ENCODE results near the gene MEOX2.

DNA sequence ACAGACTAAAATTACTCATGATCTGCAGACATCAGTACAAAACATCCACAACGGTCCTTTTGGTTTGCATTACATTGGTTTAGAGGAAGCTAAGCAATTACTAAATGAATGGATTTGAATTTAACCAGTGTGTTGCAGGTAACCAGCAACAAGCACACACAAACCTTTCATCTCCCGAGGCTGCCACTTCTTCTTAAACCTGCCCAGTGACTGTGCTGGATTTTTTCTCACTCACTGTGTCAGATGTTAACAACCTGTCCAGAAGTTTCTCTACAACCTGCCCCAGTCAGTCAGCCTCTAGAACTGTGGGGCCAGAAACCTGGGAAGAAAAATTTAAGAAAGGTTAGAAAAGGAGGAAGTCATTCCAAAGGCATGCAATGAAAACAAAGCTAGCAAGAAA, 2.4 kb upstream of the MEOX2 start:
- TF ChIP-seq, protein P1, sequence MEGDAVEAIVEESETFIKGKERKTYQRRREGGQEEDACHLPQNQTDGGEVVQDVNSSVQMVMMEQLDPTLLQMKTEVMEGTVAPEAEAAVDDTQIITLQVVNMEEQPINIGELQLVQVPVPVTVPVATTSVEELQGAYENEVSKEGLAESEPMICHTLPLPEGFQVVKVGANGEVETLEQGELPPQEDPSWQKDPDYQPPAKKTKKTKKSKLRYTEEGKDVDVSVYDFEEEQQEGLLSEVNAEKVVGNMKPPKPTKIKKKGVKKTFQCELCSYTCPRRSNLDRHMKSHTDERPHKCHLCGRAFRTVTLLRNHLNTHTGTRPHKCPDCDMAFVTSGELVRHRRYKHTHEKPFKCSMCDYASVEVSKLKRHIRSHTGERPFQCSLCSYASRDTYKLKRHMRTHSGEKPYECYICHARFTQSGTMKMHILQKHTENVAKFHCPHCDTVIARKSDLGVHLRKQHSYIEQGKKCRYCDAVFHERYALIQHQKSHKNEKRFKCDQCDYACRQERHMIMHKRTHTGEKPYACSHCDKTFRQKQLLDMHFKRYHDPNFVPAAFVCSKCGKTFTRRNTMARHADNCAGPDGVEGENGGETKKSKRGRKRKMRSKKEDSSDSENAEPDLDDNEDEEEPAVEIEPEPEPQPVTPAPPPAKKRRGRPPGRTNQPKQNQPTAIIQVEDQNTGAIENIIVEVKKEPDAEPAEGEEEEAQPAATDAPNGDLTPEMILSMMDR (IDR thresholded peaks at IDR 0.05), result no peak
- no peak for TF ChIP-seq POLR2A (IDR thresholded peaks at IDR 0.05)

Data from testis (tissue), 2 donors.